Measurements from ENCODE around the gene DOCK2.
A peak's percentile ranks its signal among the peaks of the same experiment; 100 is the strongest.

DOCK2 gene

DNA sequence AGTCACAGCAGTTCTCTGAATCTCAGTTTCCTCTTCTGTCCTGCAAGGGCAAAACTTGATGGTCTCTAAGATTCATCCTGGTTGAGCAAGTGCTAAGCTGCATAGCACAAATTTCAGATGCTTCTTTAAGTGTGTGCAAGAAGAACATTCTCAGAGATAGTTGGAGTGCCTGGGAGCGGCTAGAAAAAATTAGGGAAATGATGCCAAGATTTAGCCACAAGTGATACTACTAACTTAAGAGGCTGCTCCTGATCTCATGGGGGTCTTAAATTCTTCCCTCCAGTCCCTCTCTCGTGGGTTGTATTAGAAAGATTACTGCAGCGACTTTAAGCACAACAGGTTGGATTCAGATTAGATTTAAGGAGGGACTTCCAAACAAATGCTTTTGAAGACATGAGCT is 319.1 kb downstream of the DOCK2 start:
- no peak for DNase-seq

DNA sequence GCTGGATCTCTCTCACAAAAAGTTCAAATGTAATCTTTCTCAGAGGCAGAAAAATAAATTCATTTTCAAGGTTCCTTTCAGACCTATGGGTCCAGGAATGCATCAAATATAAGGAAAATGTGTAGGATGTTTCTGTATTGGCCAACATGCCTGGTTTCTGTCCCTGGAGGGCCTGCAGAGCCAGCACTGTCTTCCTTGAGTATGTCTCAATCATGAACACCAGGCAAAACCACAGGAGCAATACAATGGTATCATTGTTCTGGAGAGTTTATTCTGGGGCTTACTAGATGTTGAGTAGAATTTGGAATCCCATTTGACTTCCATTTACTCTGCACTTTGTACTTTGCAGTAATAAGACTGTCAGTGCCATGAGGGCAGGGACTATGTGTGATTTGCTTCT is 319.7 kb downstream of the DOCK2 start:
- DNase-seq = no peak

DNA sequence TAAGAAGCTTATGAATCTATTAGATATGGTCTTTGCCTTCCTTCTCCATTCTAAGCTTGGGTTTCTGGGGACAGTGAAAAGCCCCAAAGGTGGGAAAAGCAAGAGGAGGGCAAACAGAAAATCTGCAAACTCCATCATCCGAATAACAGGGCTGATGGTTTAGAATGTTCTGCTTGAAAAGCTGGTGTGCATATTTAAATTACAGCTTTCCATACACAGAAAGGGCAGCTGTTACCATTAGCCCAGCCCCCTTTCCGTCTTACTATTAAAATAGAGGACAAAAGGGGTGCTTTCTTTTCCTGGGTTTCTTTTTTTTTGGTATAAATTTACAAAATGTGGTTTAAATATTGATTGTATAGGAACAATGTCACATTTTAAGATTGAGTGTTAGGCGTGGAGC is 321.2 kb downstream of the DOCK2 start:
- no peak for DNase-seq

DNA sequence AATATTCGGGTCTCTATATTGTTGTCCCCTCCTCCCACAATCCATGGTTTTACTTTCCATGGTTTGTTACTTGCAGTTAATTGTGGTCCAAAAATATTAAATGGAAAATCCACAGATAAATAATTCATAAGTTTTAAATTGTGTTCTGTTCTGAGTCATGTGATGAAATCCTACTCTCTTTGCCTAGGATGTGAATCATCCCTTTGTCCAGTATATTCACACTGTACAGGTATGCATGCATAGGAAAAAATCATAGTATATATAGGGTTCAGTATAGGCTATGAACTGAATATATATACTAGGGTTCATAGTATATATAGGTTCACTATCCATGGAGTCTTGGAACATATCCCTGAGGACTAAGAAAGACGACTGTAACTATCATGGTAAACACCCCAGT is 323.6 kb downstream of the DOCK2 start:
- no peak for DNase-seq

DNA sequence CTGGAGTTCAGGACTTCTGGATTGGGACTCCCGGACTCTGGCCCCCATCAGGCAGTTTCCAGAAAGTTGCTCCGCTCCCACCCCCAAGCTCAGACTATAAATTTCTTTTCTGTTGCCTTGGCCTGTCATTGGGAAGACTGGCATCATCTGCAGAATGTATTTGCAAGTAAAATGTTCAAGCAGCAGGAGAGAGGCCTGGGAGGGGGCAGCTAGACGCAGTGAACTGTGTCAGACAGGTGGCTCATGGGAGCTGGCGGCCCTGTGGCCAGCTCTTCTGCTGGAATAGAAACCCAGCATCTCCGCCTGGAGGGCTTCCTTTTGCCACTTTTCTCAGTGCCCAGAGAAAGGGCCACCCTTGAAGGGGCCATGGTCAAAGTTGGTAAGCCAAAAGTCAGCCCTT is 327.2 kb downstream of the DOCK2 start:
- DNase-seq = no peak

DNA sequence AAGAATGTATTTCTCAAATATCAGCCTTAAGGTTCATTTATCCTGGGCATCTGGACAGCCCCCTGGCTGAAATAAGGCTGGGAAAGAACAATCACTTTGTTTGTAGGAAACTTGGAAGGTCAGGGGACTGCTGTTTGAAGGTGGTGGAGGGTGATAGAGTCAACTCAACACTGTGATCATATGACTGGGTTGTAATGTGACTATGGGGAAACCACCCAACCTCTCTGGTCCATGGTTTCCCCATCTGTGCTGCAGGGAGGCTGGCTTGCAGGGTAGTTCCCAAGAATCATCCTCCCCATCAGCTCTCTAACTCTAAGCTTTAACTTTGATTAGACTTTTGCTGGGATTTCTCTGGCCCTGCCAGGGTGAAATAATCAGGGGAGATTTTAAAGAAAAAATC is 333.3 kb downstream of the DOCK2 start:
- no peak for DNase-seq

DNA sequence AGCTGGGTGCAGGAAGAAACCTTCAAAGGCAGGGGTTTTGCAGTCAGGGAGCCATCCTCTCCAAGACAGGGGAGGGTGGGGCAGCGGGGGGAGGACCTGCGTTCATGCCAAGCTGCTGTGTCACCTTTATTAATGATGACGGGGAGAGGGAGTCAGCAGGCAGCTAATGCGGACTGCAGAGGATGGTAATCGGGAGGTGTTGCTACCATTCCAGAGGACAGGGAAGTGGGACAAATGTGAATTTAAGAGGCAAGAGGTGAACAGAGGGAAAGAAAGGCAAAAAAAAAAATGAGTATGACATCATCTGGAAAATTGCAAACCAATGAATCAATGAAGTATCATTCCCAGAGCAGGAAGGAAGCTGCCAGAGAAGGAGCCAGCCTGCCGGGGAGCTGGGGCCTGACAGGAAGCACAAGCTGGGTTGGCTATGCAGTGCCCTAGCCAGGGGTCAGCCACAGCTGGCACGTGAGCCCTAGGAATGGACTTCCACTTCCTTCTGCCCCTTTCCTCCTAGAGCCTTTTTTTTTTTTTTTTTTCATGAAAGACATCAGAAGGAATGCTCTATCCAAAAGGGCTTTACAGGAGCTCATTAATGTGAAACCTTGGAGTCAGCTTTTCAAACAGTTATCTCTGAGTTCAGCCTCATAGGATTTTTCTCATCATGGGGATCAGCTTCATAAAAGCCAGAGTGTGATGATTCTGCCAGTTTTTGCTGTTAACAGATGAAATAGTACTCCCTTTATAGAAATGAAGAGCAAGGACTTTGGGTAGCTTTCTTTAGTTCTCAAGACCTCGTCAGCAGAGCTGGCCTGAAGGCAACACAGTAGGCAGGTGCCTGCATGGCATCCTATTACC is 334.1 kb downstream of the DOCK2 start:
- no peak for DNase-seq

DNA sequence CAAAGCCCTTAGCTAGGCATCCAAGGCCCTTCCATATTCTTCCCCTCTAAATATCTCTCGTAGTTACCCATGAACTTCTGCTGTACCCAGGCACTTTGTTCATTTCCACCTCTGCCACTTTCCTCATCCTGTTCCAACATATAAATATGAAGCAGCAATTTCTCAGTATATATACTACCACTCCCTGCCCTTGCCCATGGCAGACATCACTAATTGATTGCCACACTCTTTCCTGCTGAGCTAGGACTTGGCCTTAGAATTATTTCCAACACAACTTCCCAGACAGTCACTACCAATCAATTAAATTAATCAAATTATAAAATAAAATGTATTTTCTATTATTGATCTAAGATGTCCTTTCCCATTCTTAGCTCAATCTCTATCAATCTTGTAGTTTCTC is 334.7 kb downstream of the DOCK2 start:
- no peak for DNase-seq

DNA sequence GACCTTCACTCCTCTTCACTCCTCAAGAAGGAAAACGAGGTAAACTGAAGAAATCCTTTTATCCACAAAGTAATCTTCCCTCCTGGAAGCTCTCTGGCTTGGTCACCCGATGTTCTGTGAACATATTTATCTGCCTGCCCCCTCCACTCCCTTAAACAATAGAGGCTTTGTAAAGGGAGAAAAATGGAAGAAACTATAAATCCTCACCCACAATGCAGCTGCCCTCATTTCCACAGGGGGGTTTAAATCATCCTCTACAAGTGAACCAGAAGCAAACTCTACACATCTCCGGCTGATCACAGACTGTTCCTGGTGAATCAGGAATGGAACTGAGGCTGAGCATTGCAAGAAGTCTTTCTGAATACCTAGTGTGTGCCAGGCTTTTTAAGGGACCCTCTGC is 336.0 kb downstream of the DOCK2 start:
- DNase-seq = no peak

DNA sequence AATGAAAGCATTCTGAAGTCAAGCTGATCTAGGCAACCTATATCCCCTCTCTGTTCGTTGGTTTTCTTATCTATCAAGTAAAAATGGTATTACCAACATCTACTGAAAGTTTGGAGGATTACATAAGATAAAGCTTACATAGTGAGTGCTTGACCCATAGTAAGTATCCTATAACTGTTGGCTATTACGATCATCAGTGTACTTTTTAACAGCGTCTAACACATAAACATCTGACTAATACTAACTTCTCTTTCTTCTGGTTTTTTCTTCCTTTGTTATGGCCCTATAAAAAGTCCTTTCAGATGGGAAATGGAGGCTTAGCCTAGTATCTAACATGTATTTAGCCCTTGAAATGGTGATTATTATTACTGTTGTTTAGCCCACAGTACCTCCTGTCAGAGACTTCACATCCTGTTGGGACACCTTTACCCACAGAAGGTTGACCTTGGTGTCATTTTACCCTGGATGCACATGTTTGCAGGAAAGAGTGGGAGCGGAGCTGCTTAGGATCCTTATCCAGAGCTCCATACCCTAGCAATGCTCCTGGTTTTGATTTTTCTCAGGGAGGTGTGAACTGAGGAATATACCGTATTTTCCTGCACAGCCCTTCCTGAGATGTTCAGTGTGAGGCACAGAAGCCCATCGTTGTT is 337.2 kb downstream of the DOCK2 start:
- DNase-seq = no peak

DNA sequence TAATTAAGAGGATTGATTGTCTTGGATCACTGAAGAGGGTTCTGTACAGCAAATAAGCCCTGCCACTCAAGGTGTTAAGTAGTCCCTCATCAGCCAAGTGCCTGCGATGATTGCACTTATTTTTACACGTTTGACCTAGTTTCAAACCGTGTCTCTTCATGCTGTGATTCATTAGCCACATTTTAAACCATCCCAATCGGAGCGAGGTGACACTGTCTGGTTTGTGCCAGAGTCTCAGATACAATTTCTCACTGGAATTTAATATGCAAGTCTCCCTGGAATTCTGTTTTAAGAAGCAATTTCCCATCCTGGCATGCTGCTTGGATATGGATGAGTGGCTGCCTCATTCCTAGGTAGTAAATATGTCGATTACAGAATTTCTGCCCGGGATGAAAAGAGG is 341.6 kb downstream of the DOCK2 start:
- DNase-seq = peak; percentile 17

DNA sequence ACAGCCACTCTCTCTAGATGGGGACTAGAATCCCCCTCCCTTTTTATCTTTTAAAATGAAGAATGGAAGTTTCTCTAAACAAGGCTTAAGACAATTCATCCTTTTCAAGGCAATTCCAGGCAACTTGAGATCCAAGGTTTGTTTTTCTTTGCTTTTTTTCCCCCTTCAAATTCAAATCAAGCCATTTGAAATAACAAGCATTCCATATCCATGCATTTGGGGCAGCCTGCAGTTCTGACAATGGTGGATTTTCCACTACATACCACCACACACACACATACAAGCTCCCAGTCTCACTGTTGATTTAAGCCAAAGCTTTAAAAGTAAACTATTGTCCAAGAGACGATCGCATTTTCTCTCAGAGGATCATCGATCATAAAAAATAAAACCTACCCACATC is 342.8 kb downstream of the DOCK2 start:
- DNase-seq = no peak

DNA sequence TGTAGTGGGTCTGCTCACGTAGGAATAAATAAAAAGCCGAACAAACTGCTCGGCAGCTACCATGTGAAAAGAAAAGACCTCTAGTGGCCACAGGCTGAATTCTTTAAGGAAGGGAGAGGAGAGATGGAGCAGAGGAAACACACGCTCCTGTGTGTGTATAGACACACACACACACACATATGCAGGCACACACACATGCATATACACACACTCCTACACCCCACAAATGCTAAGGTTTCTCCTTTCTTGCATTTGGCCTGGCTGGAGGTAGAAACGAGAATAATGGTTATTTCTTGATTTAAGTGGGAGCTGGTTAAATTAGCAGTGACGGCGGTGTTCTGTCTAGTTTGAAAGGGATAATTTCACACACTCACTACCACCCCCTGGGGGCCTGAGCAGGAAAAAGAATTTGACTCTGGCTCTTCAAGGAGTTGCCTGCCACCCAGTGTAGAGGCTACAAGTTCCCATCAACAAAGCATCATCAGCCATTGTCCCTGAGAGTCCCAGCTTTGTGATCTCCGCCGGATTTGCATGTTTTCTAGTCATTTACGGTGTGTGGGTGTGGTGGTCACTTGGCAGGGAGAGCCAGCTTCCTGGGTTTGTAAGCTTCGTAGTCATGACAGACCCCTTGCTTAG is 343.5 kb downstream of the DOCK2 start, which contains the start of gene INSYN2B:
INSYN2B (minus strand) TSS at position 78 of the 636 bp plus-strand sequence. CDS start 96,597 bp downstream, outside the sequence.
- peak; percentile 87 for DNase-seq

DNA sequence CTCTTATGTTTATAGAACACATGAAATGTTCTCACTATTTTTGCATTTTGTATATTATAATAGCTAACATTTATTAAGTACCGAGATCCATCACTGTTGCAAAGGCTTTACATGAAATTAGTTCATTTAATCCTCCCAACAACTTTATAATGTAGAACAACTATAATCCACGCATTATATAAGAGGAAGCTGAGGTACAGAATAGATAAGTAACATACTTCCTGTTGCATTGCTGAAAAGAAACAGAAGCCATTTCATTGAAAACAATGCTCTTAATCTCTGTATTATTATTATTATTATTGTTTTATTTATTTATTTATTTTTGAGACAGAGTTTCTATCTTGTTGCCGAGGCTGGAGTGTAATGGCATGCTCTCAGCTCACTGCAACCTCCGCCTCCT is 351.1 kb downstream of the DOCK2 start:
- DNase-seq = no peak

DNA sequence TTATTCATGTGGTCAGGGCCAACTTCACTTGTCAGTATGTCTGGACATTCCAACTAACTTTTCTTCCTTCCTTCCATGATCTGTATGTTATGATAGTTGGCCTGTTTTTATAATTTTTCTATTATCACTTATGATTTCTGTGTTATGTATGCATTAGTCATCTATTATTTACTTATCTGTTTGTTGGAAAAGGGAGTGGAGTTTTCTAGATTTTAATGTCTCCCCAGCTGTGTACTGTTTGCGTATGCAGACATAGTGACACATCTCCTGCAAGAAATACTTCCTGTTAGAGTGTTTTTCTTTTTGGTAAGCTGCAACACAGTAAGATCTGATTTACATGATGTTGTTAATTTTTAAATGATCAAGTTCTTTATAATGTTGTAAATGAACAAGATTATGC is 351.9 kb downstream of the DOCK2 start:
- no peak for DNase-seq

DNA sequence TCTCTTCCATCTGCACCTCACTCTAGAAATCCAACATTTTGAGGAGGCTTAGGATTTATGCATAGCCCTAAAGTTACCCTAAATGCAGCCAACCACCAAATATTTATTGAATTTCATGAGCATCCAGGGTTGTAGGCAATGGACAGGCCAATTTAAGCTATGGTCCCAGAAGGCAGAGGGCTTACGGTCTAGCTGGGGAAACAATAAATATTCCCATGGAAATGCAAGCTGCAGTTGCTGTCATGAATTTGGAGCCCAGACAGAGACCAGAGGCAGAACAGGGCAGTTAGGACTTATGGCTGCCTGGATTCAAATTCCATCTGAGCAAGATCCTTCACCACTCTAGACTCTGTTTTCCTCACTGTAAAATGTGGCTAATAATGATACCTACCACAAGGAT is 352.3 kb downstream of the DOCK2 start:
- no peak for DNase-seq

DNA sequence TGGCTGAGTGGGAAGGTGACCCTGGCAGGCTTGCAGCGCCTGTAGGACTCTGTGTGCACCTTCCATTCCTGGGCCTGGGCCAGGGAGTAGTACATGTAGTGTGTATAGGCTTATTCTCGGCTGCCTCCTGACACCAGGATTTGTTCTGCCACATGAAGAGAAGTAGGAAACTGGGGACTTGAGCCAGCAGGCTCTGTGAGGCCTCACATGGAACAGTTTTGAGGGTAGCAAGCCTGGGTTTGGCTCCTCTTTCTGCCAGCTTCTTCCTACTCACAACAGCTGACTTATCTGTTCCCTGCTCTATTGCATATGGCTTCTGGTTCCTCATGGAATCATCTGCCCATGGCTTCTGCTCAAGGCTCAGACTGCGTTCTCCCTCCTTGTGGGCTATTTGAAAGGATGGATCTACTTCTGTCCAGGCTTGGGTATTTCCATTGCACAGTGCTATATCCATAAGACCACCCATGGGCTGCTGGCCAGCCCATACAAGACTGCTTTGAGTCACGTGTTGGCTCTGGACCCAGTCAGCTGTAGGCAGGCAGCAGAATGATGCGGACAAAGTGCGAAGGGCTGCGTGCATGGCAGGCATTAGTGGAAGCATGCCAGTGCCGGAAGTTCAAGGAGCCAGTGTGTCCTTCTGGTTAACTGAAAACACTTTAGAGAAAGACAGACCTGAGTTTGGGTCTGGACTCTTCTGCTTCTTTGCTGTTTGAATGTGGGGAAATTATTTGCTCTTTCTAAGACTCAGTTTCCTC is 354.2 kb downstream of the DOCK2 start:
- no peak for DNase-seq

DNA sequence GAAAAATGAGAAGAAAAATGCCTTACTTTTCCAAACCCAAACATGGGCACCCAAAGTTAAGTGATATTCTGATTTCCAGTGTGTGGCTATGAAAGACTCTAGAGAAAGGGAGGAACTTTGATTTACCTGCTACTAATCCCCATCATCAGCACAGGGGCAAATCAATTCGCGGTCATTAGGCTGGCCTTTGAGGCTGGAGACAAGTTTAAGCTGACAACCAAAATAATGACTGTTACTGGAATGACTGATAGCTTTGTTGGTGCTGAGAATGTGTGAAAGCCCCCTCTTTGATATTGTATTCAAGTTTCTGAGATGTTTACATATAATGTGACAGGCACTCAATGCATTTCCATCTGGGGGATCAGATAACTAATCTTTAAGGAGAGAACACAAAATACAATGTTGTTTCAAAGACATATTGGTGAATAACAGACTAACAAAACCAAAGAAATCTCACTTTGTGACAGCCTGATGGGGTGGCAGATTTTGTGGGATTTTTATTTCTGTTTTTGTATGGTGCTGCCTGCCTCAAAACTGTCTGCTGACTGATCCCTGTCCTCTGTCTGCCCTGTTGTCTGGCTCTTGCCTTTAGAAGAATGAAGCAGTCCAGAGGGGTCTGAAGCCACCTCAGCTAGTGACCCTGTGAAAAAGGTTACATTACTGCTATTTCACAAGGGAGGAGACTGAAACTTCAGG is 355.9 kb downstream of the DOCK2 start:
- DNase-seq = no peak

DNA sequence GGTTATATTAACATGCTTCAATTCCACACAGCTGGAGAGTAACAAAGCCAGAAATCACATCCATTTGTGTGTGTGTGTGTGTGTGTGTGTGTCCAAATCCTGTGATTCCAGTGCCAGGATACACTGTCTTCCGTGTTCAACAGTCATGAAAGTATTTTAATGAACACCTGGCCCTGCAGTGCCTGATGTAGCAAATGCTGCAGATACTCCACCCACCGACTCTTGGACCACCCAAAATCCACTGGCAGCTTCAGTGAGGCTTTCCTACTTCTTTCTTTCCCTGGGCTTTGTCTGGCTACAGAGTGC is 356.4 kb downstream of the DOCK2 start:
- DNase-seq = no peak

DNA sequence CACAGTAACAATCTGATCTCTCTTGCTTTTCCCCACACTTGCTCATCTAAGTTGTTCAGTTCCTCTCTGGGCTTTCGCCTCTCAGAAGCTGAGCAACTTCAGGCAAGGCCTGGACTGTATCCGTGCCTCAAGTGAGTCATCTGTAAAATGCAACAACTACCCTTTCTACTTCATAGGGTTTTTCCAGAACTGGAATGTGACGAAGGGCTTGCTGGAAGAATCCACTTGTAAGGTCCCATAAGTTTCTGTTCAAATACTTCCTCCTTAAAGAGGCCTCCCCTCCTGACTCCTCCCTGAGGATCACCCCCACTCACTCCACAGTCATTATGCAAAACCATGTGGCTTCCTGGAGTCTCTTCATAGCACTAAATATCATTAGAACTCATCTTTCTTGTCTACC is 360.7 kb downstream of the DOCK2 start:
- DNase-seq = no peak

DNA sequence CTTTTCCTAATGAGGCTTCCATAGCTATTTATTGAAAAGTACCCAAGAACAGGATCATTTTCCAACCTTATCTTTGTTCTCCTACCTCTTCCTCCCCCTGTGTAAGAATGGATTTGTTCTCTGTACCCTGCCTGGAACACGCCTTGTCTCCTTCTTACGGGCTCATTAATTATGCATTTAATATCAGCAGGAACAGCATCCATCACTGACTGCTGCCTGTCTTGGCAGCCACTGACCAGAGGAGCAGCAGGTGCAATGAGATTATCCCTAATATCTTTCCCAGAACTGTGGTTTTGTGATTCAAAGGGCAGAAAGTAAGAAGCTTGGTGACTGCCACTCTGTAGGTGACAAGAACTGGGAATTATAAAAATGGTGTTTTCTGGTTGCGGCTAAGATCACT is 362.5 kb downstream of the DOCK2 start:
- DNase-seq = no peak

DNA sequence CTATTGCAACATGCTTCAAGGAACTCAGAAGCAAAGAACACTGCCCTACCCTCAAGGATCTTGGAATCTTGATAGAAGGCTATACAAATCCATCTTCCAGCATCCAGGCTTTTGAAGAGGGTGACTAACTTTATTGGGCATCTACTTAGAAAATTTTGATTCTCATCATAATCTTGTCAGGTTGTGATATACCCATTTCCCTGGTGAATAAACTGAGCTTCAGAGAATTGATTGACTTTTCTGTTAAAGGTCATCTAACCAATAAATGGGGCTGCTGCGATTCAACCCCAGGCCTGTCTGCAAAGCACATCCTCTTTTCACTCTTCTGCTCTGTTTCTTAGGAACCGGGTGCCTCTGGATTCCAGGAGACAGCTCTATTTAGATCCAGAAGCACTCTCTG is 363.1 kb downstream of the DOCK2 start:
- no peak for DNase-seq

DNA sequence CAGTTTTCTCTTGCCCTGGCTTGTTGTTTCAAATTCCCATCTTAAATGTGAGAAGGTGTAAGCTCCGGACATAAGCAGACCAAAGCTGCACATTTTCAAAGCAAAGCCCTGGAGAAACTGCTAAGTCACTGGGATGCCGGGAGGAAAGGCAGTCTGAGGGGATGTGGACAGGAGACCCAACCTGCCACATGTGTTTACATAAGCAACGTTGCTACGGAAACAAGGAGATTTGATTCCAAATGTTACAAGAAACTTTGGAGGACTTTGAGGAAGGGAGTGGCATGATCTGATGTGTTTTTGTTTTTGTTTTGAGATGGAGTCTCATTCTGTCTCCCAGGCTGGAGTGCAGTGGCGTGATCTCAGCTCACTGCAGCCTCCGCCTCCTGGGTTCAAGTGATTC is 368.9 kb downstream of the DOCK2 start:
- no peak for DNase-seq

Data from NCI-H1092 treated with DMSO at 0.1 percent for 48 hours (cell line).